GM21723 (cell line): Measurements from ENCODE around the gene GEMIN4.
"Not testable (repeated sequence)": the region's sequence is repeated elsewhere in the genome, so short reads cannot be mapped to it uniquely, and the experiment has no call there.

ENCODE experiments used
- ATAC-seq: cut with Tn5 transposase; IDR thresholded peaks from one replicate; pipeline ENCODE4 v1.9.1; 2021; ENCODE audit warnings: mild to moderate bottlenecking, moderate library complexity; ENCODE audit not compliant: unreplicated experiment

The GEMIN4 gene

GRCh38 chr17:781805-782731, 30.0 kb upstream of the GEMIN4 start, which contains the start of the genes GLOD4 and MRM3:
TSS of gene GLOD4 (minus strand) at chr17:782280. CDS start at chr17:782255, 25 bp downstream.
TSS of gene MRM3 (plus strand) at chr17:782353. CDS start at chr17:782379, 26 bp downstream.
- peak; percentile 86 for ATAC-seq

DNA sequence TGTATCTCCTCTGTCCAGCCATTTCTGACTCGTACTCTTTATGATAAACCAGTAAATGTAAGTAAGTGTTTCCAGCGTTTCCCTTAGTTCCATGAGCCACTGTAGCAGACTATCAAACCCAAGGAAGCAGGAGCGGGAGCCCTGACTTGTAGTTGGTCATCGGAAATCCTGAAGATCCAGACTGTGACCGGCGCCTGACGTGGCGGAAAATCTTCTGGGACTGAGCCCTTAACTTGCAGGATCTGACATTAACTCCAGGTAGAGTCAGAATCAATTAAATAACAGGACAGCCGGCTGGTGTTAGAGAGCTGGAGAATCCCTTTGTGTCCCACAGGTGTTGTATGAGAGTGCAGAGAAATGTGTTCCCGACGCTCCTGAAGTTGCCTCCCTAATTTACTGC, 26.0 kb upstream of the GEMIN4 start:
- no peak for ATAC-seq

DNA sequence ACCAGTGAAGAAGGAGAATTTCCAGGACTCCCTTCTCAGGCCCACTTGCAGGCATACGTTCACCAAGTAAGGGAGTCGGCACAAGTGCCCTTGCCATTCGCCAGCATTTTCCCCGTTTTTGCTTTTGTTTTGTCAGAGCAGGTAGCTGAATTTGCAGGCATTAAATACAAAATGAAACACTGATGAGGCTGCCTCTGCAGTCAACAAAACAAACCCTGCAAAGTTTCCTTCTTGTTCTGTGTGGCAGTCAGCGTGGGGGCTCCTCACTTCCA, 22.2 kb upstream of the GEMIN4 start:
- ATAC-seq = no peak

DNA sequence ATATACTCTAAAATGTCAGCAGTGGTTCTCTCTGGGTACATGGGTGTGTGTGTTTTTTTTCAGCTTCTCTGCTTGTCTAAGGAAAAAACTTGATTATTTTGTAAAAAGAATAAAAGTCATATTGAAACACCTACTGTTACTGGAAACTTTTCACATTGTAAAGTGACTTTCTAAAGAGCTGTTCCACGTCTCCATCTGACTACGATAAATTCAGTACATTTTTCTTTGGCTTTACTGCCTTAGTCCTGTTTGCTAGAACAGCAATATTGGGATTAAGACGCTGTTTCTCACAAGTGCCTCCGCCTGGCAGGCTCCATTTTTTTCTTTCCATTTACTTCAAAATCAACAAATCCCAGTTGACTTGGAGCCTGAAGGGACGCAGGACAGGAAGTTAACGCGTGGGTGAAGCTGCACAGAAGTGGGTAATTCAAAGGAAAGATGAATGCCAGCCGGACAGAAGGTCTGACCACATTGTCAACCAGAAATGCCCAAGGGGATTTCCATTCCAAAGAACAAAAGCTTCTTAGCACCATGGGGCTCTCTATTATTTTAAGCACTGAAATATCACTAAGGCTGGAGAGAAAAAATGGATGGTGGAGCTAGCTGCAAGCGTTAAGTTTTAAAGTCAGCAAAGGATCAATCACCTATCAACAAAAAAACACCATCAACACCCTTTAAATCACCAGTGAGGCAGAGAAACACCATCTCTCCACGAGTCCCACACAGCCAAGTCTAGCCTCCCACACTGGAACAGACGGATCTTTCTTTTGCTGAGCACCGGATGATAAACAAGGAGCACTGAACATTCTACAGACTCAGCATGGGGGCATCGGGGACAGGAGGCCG, 21.6 kb upstream of the GEMIN4 start:
- ATAC-seq = no peak

GRCh38 chr17:773016-773415, 21.0 kb upstream of the GEMIN4 start:
- ATAC-seq = no peak

DNA sequence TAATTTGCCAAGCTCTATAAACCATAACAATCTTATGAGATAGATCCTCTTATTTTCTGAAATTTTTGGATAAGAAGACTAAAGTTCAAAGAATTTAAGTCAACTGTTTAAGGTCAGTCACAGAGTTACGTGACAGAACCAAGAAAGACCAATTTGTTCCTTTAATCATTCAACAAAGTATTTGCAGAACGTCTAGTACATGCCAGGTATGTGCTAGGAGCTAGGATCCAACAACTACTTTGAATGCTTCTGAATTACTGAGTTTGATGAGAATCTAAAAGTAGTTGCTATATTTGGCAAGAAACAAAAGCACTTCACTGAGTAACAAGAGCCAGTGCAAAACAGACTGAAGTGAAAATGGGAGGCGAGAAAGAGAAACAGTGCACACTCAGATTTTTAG, 15.0 kb upstream of the GEMIN4 start:
- ATAC-seq = no peak

- no peak for ATAC-seq
Measured at GRCh38 chr17:760371-760770, 8.3 kb upstream of the GEMIN4 start.

GRCh38 chr17:759964-760363, 7.9 kb upstream of the GEMIN4 start:
- ATAC-seq = no peak

- not testable (repeated sequence) for ATAC-seq
Measured at GRCh38 chr17:756010-756567, 4.0 kb upstream of the GEMIN4 start.

- not testable (repeated sequence) for ATAC-seq
Measured at GRCh38 chr17:755319-755961, 3.4 kb upstream of the GEMIN4 start.

GRCh38 chr17:753418-753817, 1.4 kb upstream of the GEMIN4 start:
- ATAC-seq = no peak

DNA sequence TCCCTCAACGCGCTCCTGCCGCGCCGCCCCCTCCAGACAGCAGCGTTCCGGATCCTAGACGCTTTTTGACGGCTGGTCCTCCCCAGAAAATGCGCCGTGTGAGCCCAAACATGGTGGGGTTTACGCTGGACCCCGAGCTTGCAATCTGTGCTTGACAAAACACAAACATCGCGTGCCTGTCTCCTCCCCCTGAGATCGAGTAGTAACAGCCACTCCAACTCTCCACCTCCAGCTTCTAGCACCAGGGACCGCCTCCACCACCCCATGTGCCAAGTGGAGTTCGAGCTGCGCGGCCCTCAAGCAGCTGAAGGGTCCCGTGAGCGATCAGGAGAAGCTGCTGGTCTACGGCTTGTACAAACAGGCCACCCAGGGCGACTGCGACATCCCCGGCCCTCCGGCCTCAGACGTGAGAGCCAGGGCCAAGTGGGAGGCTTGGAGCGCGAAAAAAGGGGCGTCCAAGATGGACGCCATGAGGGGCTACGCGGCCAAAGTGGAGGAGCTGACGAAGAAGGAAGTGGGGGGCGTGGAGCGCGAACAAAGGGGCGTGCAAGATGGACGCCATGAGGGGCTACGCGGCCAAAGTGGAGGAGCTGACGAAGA, 656 bp upstream of the GEMIN4 start:
- ATAC-seq = no peak

DNA sequence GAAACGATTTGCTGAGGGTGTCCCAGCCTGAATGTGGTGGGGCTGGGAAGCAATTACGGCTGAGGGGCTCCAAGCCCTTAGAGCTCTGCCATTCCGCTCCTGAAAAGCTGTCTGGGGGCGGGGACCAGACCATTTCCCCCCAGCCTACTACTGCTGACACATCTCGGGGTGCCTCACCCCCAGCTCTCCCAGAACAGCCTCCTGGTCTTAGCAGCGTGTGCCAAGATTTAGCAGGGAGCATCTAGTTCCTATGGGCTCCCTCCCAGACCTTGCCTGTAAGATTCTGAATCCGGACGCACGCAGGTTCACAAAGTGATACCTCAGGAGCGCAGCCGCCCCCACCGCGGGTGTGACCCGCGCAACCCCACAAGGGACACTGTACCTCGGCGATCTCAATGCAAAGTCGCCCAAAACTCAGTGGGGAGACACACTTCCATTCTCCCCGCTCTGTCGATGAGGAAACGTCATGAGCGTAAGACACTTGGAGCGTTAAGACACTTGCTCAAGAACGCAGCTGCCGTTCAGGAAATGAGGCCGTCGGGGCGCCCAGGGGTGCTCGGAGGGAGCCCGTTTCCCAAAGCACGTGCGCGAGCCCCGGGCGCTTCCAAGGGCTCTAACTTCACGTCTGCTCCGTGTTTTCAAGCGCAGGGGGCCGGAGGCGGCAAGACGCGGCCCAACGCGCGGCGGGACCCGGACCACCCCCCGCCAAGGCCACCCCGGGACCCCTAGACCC, 629 bp downstream of the GEMIN4 start:
- ATAC-seq = peak; percentile 40

- ATAC-seq = no peak
Measured at GRCh38 chr17:750431-751037, 1.5 kb downstream of the GEMIN4 start.

- ATAC-seq = not testable (repeated sequence)
Measured at GRCh38 chr17:749359-749758, 2.7 kb downstream of the GEMIN4 start.

DNA sequence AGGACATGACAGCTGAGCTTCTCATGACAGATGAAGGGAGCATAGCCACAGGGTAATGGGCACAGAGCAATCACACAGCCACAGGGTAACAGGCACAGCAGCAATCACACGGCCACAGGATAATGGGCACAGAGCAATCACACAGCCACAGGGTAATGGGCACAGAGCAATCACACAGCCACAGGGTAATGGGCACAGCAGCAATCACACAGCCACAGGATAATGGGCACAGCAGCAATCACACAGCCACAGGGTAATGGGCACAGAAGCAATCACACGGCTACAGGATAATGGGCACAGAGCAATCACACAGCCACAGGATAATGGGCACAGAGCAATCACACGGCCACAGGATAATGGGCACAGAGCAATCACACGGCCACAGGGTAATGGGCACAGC, 3.5 kb downstream of the GEMIN4 start:
- not testable (repeated sequence) for ATAC-seq

- ATAC-seq = no peak
Measured at GRCh38 chr17:746783-747629, 5.1 kb downstream of the GEMIN4 start.

DNA sequence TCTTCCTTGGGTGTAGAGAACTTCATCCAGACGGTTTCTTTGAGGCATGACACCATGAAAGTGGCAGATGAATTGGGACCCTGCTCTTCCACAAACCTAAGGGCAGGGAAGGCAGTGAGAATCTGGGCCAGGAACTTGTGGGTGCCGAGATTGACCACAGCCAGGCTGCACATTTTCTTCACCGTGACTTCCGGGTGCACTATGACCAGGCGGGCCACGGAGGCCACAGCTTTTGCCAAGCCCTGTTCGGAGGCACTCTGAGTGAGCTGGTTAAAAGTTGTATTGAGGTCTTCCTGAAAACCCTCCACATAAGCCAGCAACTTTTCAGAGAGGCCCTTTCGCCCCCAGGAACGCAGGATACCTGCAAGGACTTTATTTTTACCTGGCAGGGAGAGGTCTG, 5.9 kb downstream of the GEMIN4 start:
- ATAC-seq = no peak

- no peak for ATAC-seq
Measured at GRCh38 chr17:745406-745805, 6.7 kb downstream of the GEMIN4 start.
